NCI-H748 (cell line): Measurements from ENCODE around the gene CRIM1.

Experiments used
- DNase-seq: peaks from one replicate; lab custom pipeline; 2025; ENCODE audit not compliant: unreplicated experiment; lab: John Stamatoyannopoulos, UW

The CRIM1 gene

DNA sequence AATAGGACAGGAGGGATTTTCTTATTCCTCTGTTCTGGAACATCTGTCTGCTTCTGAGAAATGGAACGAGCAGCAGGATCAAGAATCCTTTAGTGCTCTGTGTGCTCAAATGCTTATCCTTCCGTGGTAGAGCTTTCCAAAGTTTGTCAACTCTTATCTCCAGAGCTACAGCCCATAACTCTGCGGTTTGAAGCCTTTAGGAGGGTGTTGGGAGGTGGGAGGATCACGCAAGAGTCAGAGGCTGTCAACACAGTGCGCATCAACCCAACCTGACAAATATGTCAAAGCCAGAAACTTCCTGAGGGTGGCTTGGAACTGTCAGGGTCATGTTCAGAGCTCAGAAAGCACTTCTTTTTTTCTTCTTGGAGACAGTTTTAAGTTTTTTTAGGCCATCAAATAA, 95.9 kb downstream of the CRIM1 start:
- no peak for DNase-seq

DNA sequence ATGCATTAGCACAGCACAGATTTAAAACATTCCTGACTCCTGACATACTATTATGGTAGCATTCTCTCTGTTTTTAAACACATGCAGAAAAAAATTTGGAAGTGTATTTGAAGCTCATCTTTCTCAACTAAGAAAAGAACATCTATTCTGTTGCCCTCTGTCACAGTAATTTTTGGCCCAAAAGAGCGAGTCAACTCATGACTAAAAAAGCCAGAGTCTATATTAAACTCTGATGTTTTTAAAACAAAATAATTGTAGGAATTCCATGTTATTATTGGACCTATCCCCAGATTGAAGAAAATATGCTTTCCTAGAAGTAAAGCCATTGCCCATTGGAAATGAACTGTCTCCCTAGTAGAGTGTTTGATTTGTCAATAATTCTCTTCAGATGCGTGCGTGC, 96.7 kb downstream of the CRIM1 start:
- no peak for DNase-seq

DNA sequence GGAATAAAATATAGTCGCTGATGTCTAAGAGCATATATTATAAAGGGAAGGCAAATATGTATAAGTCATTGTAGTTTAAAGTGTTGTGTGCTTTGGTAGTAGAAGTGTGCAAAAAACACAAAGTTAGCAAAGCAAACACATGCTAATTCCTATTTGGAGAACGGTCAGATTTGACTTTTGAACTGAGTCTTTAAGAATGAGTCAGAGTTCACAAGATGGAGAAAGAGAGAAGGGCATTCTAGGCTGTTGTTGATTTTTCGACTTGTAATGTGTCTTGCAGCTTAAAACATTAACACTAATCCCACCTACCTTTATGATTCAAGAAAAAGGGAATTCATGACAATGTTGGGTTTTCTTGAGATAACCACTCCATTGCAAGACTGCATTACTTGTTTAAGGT, 98.1 kb downstream of the CRIM1 start:
- no peak for DNase-seq

DNA sequence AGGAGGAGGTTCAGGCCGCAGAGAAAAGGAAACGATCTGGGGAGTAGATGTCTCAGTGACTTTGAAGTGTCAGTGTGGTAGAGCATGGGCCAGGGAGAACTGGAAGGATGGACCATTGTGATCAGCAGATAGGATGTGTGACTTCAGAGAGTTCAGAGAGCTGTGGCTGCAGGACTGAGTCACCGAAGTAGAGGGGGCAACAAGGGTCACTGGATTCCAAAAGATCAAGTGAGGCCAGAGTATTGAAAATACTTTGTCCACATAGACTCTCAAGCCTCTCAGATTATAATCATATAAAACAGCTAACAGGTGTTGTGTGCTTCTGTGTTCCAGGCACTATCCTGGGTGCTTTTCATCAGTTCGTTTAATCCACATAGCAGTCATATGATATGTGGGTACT, 99.4 kb downstream of the CRIM1 start:
- no peak for DNase-seq

DNA sequence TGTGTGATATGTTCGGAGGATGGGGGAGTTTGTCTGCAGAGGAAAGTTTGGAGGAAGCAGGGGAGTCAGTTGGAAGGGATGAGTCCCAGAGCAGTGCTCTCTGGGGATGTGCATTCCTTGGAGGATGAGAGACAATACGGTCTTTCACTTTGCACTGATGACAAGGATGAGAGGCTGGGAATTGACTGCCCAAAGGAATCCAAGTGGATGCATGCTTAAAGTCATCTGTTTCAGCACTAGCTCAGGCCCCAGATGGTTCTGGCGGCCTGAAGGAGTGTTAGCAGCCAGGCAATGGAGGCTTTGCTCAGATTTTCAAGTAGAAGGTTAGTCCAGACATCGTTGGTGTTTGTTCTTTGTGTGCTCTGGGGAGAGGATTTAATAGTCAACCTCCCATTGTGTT, 100.2 kb downstream of the CRIM1 start:
- no peak for DNase-seq

DNA sequence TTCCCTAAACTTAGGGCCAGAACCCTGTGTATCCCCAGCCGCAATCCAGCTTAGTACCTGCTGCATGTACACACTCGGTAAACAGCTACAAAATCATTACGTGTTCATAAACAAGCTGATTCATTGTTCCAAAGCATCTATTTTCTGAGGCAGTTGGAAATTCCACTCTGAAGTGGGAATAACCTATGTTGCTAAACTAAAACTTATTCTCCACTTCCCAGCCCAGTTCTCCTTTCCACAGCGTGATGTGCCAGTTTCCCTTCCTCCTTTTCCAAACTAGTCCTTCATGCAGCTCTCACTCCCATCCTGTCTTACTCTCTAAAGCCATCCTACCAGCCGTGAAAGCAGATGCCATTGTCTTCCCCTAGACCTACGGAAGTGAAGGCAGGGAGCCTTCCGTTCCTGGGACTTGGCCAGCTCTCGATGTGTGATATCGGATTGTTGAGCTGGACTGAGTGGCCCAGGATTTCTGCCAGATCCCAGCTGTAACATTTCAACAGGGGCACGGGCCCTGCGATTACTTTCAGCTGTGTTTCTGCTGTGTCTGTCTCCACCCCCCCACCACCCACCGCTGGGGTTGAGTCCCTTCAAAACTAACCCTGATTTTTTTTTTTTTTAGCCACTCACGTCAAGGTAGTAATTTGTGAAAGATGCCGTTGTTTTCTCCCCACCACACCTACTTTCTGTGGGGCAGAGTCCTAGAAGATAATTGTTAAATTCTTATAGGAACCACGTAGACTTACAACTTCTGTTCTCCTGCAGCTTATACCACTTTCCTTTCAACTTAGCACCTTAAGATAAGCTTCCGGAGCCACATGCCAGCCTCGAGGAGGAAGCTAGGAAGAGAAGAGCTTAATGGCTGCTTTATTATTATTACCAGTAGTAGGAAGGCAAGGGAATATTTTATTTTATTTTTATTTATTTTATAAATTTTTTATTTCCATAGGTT, 100.9 kb downstream of the CRIM1 start:
- DNase-seq: no peak

DNA sequence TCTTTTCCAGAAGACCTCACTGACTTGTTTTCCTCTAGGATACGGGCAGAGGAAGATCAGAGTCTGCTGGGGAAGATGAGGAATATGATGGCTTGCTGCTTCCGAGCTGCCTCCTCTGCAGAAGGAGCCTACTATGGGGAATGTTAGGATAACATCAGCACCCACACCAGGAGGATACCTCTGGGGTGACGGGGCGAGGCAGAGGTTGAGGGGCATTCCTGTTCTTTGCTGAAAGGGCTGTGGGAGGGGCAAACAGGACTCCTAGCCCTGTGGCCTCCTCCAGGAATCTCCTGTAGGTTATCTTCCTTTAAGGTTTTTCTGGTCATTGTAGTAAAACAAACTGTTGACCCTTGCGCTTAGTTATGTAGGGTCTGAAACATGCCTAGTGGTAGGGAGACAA, 102.5 kb downstream of the CRIM1 start:
- DNase-seq: no peak

DNA sequence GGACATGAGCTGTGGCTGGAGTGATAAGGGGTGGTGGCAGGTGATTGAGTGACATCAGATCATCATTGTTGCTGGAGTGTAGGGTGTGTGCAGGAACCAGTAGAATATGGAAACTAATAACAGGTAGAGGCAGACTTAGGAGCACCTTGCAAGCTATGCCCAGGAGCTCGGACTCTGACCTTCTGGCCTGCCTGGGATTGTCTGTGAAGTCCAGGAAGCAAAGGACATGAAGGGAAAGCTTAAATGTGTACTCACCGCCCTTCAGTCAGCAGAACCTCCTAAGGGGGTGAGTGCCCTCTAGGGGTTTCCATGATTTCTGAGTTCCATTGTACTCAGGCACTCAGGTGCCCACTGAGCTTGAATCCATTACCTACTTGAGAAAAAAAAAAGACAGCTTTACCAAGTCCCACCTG, 104.2 kb downstream of the CRIM1 start:
- DNase-seq: peak; percentile 37

DNA sequence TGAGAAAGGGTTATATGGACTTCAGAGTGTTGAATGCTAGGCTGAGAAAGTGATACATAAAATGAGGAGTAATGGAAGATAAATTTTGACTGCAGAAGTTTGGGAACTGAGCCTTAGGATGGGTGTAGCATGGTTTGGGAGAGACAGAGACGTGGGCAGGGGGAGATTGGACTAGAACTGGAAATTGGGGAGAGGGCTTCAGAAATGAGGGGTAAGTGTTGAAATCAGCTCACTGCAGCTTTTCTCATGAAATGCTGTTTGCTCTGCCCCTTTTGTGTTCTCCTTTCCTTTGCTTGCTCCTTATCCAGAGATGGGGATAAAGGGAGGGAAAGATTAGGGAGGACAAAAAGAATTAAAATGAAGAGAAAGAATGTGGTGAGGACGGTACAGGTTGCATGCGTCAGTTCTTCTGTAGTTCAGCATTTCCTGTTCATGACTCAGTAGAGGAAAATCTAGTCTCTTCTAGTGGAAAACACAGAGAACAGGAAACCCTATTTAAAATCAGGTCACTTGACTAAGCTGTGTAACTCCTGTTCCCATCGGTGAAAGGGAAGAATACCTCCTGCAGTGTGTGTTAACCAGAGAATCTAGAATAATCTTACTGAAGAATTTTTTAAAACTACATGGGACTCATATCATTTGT, 105.6 kb downstream of the CRIM1 start:
- DNase-seq: no peak

DNA sequence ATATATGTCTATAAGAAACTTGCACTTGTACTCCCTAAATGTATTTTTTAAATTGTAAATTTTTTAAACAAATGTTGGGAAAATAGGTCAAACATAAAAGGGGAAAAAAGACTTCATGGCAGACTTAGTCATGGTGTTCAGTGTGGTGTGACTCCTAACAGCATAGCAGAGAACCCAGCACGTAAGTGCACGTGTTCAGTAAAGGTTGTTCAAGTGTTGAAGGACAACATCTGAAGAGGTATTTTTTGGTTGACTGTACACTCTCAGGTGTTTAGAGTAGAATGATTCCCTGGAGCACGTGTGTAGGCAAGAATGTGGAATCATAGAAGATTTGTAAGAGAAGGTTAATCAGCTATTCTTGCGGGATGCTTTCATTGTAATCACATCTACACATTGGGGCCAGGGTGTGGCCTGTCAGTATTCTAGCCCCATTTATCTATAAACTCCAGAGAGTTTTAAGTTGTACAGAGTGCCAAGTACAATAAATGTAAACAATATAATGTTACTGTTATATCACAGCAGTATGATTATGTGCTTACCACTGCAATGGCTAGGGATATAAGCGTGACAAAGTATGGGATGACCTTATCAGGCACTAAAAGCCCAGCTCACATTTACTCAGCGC, 106.8 kb downstream of the CRIM1 start:
- DNase-seq: no peak

DNA sequence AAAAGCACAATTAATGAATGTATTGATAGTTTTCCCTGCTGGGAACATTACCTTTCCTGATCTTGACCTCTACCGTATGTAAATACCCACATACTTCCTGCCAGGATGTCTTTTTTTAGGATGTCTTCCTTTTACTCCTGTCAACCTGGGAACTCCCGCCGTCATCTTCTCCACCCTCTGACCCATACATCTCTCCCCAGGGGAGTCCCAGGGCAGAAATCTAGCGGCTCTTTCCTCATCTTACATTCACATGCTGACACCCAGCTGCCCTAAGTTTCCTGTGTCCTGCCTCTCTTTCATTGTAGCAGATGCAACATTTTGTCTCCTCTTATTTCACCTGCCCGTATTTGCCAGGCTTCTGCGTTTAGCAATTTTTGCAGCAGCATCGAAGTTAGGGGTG, 107.8 kb downstream of the CRIM1 start:
- no peak for DNase-seq

DNA sequence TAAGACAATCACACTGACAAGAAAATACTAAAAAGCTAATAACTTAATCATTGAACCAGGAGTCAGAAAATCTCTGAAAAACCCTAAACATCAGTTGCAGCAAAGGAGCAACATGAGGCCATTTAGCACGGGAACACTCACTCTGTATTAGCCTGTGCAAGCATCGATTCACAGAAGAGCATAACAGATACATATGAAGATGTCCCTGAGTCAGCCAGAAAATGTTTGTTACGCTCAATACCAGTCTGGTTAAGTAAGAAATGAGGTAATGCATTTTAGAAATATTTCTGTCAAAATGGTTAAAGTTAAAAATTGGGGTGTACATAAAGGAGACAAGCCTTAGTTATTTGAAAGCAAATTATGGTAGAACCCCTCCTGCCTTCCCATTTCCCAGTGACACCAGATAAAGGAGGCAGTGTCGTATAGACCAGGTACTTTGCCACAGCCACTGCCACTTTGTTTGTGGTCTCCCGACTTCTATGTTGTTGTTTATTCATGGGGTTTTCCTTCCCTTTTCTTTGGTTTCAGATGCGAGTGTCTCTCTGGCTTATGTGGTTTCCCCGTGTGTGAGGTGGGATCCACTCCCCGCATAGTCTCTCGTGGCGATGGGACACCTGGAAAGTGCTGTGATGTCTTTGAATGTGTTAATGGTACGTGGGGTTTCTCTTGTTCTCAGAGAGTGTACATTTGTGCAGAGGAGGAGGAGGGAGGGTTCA, 108.6 kb downstream of the CRIM1 start:
- DNase-seq: no peak

DNA sequence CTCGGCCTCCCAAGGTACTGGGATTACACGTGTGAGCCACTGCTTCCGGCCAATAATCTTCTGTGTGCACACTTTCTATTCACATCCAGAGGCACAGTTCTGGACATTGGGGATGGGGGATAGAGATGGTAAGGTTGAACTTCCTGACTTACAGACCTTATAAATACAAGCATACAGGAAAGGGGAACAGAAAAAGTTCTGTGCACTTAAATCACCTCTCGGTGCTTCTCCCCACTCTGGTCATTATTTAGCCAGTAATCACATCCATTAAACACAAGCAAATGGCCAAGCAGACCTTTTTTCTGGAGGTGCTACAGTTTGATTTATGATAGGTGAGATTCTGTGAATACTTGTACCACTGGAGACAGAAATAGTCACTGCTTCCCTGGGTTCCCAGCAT, 110.6 kb downstream of the CRIM1 start:
- no peak for DNase-seq

DNA sequence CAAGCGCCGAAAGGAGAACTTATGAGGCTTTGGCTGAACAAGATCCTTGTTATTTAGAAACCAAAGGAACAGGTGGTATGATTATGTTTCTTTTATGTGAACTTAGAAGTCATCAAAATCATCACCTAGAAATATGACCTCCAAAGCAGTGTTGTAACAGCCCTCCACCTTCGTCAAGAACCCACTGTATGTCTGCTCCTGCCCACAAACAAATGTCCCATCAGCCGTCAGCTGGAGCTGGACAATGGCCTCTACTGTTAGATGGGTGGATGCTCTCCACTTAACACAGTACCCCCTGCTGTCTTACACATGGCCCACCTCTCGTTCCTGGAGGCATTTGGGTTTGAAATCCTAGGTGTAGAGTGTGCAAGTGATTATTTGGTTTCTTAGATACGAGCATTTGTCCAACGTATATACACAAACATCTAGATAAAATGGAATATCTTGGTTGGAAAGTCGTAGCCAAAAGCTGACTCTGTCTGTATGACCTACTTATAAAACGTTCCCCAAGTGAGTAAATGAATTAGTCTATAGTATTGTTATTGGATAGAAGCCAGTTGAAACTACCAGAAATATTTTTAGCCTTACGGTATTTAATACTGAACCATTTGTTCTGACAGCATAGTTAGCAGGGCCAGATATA, 113.0 kb downstream of the CRIM1 start:
- peak; percentile 2 for DNase-seq

DNA sequence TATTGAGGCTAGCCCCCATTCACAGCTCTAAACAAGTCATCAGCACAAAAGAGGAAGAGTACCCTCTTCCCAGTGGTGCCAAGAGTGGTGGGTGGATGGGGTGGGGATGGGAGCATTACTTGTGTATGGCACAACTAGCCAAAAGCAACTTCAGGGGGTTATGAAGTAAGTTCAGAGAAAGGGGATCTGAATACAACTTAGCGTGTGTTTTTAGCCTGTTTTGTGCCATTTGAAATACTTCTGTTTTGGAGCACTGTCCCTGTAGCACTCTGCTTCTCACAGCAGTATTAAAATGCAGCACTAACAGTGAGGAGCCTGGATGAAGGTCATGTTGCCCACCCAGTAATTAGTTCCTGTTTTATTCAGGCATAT, 113.5 kb downstream of the CRIM1 start:
- DNase-seq: no peak

DNA sequence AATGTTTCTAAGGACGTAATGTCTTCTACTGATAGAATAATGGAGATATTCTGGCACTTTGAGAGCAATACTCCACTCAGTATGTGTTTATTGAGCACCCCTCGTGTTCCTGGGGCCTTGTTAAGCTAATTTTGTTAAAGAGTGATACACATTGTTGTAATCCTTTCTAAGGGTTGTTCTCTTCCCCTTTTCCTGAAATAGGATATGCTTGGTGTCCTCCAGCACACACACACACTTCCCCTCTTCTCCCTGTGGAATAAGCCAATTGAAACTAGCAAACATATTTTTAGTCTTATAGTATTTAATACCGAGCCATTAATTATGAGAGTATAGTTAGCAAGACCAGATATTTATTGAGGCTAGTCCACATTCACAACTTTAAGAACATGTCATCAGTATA, 114.1 kb downstream of the CRIM1 start:
- no peak for DNase-seq

DNA sequence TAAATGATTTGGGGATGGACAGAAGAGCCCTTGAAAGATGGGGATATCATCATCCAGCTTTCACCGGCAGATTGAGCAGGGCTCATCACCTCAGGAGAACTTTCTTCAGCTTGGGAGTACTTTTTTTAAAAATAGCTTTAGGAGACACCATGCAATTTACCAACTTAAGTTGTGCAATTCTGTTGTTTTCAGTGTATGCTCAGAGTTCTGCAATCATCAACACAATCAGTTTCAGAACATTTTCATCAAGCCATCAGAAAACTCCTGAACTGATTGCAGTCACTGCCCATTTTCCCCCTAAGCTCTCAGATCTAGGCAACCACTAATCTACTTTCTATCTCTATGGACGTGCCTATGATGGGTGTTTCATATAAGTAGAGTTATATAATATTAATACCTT, 117.7 kb downstream of the CRIM1 start:
- no peak for DNase-seq

DNA sequence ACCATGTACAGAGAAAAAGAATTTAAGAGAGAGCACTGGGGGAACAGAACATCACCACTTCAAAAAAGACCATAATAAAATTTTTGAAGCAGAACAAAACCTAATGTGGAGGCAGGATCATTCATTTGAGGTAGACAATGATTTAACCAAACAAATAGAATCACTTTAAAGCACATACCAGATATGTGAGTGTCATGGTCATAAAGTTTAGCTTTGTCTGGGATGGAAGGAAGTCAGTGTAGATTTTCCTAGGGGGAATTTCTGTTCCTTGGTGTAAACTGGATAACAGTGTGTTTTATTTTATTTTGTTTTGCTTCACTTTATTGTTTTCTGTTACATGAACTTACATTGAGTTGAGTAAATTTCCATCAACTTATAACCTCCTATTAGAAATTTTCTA, 120.8 kb downstream of the CRIM1 start:
- no peak for DNase-seq

DNA sequence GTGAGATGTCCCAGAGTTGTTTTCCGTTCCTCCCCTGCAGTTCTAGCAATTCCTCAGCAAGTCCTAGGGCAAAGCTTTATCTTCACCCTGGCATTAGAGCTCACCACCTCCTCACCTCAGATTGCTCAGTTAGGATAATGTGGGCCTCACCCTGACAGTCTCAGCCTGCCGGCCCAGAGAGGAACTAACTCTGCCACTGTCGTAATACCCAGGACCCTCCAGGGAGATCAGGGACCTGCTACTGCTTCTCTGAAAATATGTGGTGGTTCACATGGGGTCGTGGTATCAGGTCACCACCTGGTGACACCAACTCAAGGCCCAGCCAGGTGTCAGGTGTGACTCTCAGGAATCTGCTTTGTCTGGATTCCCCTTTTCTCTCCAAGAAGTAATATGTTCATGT, 121.7 kb downstream of the CRIM1 start:
- no peak for DNase-seq

DNA sequence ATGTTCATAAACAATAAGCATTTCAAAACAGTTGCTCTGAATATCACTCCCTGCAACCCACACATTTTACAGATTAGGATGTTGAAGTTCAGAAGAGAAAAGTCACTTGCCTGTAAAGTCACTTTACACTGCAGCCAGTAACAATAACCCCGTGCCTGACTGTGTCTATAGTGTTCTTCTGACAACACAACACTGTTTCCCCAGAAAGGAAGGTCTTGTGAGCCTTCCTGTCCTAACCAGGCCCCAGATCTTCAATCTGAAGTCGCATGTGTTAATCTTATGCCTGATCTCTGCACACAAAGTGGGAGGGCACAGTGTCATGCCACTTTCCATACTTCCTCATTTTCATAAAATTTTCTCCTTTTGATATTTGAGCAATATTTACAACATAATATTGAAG, 122.2 kb downstream of the CRIM1 start:
- DNase-seq: no peak

DNA sequence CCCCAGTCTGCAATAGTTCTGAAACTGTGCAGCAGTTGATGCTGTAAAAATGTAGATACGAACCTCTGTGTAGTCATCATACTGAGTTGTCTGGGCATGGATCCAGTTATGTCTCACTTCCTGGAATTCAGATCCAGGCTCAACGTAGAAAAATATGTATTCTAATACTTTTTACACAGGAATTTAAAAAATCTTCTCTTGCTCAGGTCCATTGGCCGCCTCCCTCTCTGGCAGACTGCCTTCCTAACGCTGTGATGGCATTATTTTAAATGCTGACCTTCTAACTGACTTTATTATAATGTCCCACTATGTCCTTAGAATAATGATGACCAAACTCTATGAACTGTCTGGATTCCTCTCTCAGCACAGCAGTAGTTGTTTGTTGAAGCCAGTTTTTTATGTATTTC, 122.8 kb downstream of the CRIM1 start:
- DNase-seq: no peak
